Activated naive CD8-positive, alpha-beta T cell treated with anti-CD3 and anti-CD28 coated beads, Interleukin-2, amount 50 U/mL, for 16 hours (primary cell): ENCODE data around the gene BLTP2.
A peak's percentile ranks its signal among the peaks of the same experiment; 100 is the strongest.

Source experiments
- DNase-seq: peaks from one replicate; pipeline ENCODE4 v3.0.0-alpha.2; 2020; ENCODE audit warnings: low read depth, low spot score

Gene BLTP2

GRCh38 chr17:28598799-28599310 is 46.1 kb downstream of the BLTP2 start, which contains the start of gene SPAG5:
Gene SPAG5 (minus strand): TSS chr17:28599025. CDS start chr17:28598946, 79 bp downstream.
- DNase-seq, result peak; percentile 87

GRCh38 chr17:28598389-28598788 is 46.6 kb downstream of the BLTP2 start:
- DNase-seq, result no peak

- no peak for DNase-seq
These were observed 47.2 kb downstream of the BLTP2 start for GRCh38 chr17:28597606-28598383.
